BJ (cell line): ENCODE measurements around the gene NHP2. TPM values are rescaled to one million over a fixed set of nuclear protein-coding genes. Genes with fewer than 3 reads are reported as not detected.
A peak's percentile ranks its signal among the peaks of the same experiment; 100 is the strongest.

Source experiments
- CTCF ChIA-PET: fragments of 350-600 bp; formaldehyde crosslinking; extraction: SDS; loops from one replicate; lab custom pipeline; 2021; ENCODE audit warnings: antibody characterized with exemption, inconsistent platforms; lab: Yijun Ruan, JAX
- POLR2A ChIA-PET: fragments of 300-600 bp; sonication (Branson Sonifier 250); formaldehyde crosslinking; extraction: SDS; loops from one replicate; lab custom pipeline; 2021; ENCODE audit warnings: antibody characterized with exemption; lab: Charles Lee
- DNase-seq: peaks from one replicate; pipeline ENCODE4 v3.0.0-alpha.2; 2011; ENCODE audit warnings: low read depth
- H3K27me3 ChIP-seq: 2 replicates; pipeline ENCODE4 v1.6.0; 2011; ENCODE audit warnings: low read length; ENCODE audit not compliant: control insufficient read depth, insufficient read depth
- H3K36me3 ChIP-seq: 2 replicates; pipeline ENCODE4 v1.5.1; 2011; ENCODE audit warnings: low read length; ENCODE audit not compliant: control insufficient read depth, insufficient read depth
- H3K4me3 ChIP-seq: 2 replicates; pipeline ENCODE4 v1.5.1; 2011; ENCODE audit warnings: low read depth, mild to moderate bottlenecking, control low read depth, low read length
- polyA plus RNA-seq: library from polyadenylated mRNA; depleted of rRNA; stranded (reverse); fragments of >200 nt; gene quantifications from 2 replicates; pipeline ENCODE4 v1.2.3, GENCODE V29; 2011
- TF ChIP-seq, protein P1 (sequence below): IDR thresholded peaks from 2 replicates; pipeline ENCODE4 v1.5.1; 2011; ENCODE audit warnings: low read depth, mild to moderate bottlenecking, control low read depth, inconsistent platforms, low read length, moderate library complexity; ENCODE audit not compliant: insufficient read depth

NHP2 gene
- polyA plus RNA-seq, 1 experiment: 131 TPM

DNA sequence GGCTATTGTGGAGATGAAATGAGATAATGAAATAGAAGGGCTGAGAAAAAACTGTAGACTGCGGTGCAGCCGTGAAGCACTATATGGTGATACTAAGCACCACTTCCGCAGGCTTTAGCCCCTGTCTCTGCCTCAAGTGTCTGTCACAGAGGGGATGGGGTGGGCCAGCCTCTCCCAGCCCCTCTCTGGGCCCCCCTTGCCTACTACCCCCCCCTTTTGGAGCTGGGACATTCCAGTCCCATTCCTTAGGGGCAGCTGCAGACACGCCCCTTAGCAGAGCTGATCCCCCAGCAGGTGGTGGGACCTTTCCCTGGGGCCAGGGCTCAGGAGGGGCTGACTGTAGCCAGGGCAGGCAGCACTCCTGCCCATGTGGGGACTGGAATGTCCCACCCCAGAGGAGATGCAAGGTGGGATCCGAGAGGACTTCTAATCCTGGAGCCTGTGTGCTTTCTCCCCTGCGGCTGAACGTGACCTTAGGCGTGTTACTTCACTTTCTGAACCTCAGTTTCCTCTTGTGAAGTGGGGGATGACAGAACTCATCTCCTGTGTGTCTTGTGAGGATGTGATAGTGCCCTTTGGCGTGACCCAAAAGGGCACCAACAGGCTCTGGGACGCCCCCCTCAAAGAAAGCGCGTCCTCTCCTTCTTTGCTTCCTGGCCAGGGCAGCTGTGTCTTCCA is 38.4 kb downstream of the NHP2 start:
- POLR2A ChIA-PET: no interaction called here
- TF ChIP-seq, protein P1, sequence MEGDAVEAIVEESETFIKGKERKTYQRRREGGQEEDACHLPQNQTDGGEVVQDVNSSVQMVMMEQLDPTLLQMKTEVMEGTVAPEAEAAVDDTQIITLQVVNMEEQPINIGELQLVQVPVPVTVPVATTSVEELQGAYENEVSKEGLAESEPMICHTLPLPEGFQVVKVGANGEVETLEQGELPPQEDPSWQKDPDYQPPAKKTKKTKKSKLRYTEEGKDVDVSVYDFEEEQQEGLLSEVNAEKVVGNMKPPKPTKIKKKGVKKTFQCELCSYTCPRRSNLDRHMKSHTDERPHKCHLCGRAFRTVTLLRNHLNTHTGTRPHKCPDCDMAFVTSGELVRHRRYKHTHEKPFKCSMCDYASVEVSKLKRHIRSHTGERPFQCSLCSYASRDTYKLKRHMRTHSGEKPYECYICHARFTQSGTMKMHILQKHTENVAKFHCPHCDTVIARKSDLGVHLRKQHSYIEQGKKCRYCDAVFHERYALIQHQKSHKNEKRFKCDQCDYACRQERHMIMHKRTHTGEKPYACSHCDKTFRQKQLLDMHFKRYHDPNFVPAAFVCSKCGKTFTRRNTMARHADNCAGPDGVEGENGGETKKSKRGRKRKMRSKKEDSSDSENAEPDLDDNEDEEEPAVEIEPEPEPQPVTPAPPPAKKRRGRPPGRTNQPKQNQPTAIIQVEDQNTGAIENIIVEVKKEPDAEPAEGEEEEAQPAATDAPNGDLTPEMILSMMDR: no peak
- peaks cover 25% of the 10 kb centered on the region for H3K27me3 ChIP-seq
- no peak overlapping the region for H3K4me3 ChIP-seq
- no peaks in the 10 kb centered on the region for H3K36me3 ChIP-seq
- no peak for DNase-seq
- CTCF ChIA-PET: interaction anchor here (1.2 to 1.6 kb wide), 2 partner anchors 9 to 37 kb away, joined by 6 read pairs; no protein-coding TSS in a partner anchor

DNA sequence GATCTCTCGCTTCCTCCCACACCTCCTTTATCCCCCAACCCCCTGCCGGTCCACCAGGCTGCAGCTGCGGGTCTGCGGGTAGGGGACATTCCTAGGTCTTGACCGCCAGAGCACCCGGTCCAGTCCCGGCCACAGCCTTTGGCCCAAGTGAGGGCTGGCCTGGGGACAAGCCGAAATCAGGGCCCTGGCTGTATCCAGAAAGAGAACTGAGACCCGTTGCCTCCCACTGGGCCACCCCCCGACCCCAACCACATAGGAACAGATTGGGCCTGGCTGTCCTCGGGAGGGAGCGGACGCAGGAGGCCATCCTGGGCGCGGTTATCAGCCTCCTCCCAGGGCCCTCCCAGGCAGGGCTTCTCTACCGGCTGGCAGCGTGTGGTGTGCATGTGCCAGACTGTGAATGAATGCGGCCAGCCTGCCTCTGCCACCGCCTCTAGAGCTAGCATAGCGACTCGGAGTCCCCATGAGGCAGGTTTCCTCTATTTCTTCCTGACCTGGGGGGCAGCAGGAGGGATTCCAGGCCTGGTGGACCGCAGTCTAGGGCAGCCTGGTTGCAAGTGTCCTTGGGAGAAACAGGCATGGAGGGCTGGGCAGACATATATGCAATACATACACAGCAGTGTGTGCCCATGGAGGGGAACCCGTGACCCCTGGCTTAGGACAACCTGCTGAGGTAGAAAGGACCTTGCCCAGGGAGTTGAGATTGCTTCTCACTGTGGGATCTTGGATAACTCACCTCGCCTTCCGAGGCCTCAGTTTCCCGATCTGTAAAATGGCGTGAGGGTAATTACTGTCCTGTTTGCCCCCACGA is 39.2 kb downstream of the NHP2 start:
- Histone ChIP-seq H3K27me3 (peaks cover 26% of the 10 kb centered on the region), H3K36me3 (no peaks in the 10 kb centered on the region), H3K4me3 (no peak overlapping the region)
- POLR2A ChIA-PET: no interaction called here
- CTCF ChIA-PET: interaction anchor here (1.2 to 1.6 kb wide), 2 partner anchors 10 to 37 kb away, joined by 6 read pairs; no protein-coding TSS in a partner anchor
- no peak for DNase-seq
- TF ChIP-seq, protein P1: no peak

DNA sequence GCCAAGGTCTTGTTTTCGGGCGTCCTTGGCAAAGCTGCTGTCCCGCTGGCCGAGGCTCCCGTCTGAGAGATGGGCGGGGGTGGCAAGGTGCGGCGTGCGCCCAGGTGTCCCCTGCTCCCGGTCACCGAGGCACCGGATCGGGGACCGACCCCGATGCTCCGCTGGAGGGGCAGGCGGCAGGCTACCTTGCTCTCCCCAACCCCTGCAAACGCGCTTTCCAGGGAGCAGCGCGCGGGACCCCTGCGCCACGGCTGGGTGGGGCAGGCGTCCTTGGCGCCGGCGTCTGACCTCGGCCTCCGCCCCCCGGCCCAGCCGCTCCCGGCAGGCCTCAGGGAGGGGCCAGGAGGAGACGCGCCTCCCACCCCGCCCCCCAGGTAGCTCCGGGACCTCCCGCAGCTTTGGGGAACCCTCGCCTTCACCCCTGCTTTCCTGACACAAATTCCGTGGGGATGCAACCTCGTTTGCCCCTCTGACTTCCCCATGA is 39.8 kb downstream of the NHP2 start:
- CTCF ChIA-PET: no interaction called here
- TF ChIP-seq, protein P1: no peak
- no peak for DNase-seq
- POLR2A ChIA-PET: no interaction called here
- Histone ChIP-seq H3K36me3 (no peaks in the 10 kb centered on the region), H3K27me3 (peaks cover 26% of the 10 kb centered on the region), H3K4me3 (peak overlapping the region; percentile 26)

DNA sequence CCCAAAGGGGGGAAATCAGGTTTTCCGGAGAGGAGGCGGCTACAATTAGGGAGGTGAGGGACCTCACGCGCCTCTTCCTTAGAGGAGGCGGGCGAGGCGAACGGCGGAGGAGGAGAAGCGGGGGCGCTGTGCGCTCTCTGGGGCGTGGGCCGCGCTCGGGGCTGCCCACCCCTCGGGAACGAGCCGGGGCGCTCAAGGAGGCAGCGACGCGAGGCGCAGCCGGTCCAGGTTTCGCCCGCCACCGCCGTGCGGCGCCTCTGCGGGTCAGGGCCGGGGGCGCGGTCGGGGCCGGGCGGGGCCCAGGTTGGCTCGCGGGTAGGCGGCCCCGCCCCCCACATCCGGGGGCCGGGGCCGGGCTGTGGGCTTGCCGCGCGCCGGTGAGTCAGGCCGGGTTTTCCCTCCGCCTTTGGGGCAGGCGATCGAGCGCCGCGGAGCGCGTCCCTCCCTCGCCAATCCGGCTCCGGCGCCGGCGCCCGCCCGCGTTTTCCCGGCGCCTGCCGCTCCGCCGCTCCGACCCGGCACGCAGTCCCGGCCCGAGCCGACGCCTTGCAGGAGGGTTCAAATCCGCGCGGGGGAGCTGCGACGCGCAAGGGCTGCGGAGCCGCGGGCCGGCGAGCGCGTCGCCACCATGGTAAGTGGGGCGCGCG is 40.4 kb downstream of the NHP2 start, which contains the start of gene N4BP3:
N4BP3 (plus strand) TSS at position 392 of the 647 bp plus-strand sequence. CDS start 6,052 bp downstream, outside the sequence.
- CTCF ChIA-PET: no interaction called here

More for the DNA sequence above, 40.4 kb downstream of the NHP2 start, which contains the start of gene N4BP3:
- TF ChIP-seq, protein P1: no peak
- peak within 1 kb of the TSS; percentile 26 for H3K4me3 ChIP-seq
- DNase-seq: no peak
- POLR2A ChIA-PET: no interaction called here
- H3K27me3 ChIP-seq: peaks cover 26% of the 10 kb centered on the region
- H3K36me3 ChIP-seq: no peaks in the 10 kb centered on the region
